Measurements from ENCODE around the gene CRIM1. TPM values are rescaled to one million over a fixed set of nuclear protein-coding genes. Genes with fewer than 3 reads are reported as not detected.

CRIM1 gene
- total and polyA plus RNA-seq, 10 donors: 7.1 to 213 (median 110) TPM

DNA sequence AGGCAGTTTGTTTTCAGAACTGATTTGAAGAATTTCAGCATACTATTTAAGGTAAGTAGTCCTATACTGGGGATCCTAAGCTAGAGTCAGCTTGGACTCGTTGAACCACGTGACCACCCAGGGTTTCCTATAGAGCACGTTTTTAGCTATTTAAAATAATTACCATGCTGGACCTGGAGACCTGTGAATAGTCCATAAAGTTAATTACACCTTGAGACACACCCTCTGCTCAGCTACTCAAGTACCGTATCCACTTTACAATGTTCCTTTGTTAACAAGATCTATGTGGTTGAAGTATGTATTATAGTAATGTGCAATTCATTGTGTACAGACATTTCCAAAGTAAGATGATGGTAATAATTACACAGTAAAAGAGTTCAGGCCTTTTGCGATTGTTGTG lies 67.6 kb downstream of the CRIM1 start:
- intact Hi-C loops (cut with DNase I; ENCODE audit: low total_unique reads): no loop called here
- 88 to 93% (median 89%) methylated on average over 5 of the region's 5 CpGs for WGBS, 5 donors
- Histone ChIP-seq H3K9me3 (no peaks in the 10 kb centered on the region), H3K4me3 (no peak overlapping the region), H3K4me1 (peaks cover 0 to 16% (median 7%) of the 10 kb centered on the region in 6 donors), H3K27ac (no peak overlapping the region), H3K27me3 (replicated peaks in 1 of 7) (no peaks in the 10 kb centered on the region), H3K36me3 (peaks cover 0 to 5% (median 0%) of the 10 kb centered on the region in 6 donors)
- no peak for DNase-seq
- TF ChIP-seq POLR2AphosphoS5 (IDR thresholded peaks at IDR 0.05): no peak
- no peak for TF ChIP-seq POLR2A (IDR thresholded peaks at IDR 0.05)
- TF ChIP-seq, protein P1, sequence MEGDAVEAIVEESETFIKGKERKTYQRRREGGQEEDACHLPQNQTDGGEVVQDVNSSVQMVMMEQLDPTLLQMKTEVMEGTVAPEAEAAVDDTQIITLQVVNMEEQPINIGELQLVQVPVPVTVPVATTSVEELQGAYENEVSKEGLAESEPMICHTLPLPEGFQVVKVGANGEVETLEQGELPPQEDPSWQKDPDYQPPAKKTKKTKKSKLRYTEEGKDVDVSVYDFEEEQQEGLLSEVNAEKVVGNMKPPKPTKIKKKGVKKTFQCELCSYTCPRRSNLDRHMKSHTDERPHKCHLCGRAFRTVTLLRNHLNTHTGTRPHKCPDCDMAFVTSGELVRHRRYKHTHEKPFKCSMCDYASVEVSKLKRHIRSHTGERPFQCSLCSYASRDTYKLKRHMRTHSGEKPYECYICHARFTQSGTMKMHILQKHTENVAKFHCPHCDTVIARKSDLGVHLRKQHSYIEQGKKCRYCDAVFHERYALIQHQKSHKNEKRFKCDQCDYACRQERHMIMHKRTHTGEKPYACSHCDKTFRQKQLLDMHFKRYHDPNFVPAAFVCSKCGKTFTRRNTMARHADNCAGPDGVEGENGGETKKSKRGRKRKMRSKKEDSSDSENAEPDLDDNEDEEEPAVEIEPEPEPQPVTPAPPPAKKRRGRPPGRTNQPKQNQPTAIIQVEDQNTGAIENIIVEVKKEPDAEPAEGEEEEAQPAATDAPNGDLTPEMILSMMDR (IDR thresholded peaks at IDR 0.05 in 8 of 11, conservative IDR thresholded peaks at IDR 0.05 in 3 of 11): no peak

DNA sequence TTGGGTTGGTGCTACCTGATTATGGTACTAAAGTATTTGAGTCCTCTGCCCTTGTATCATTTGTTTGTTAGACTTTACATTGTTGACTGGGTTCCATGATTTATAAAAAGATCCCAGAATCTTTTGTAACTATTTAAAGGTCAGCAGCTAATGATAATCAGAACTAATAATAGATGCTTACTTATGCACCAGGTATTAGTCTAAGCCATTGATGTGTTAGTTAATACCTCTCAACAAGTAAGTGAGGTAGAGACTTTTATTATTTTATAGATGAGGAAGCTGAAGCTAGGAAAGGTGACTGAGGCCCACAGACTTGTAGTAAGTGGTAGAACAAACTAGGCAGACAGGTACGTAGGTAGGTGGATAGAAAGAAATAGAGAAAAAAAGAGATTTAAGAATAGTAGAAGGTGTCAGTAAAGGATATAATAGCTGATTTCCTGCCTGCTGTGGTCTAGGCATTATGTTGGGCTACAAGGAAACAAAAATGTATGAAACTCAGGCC lies 68.1 kb downstream of the CRIM1 start:
- no peaks in the 10 kb centered on the region for H3K27me3 ChIP-seq (replicated peaks in 1 of 7)
- H3K27ac ChIP-seq: no peak overlapping the region
- TF ChIP-seq POLR2AphosphoS5 (IDR thresholded peaks at IDR 0.05): no peak
- no peak for TF ChIP-seq POLR2A (IDR thresholded peaks at IDR 0.05)
- TF ChIP-seq, protein P1 (IDR thresholded peaks at IDR 0.05 in 8 of 11, conservative IDR thresholded peaks at IDR 0.05 in 3 of 11): no peak
- H3K9me3 ChIP-seq: no peaks in the 10 kb centered on the region
- no peak overlapping the region for H3K4me3 ChIP-seq
- DNase-seq: no peak
- WGBS, 5 donors: 89 to 100% (median 96%) methylated on average over 1 of the region's 1 CpG
- H3K4me1 ChIP-seq: peaks cover 0 to 11% (median 4%) of the 10 kb centered on the region in 6 donors
- intact Hi-C loops (cut with DNase I; ENCODE audit: low total_unique reads): no loop called here
- peaks cover 0 to 5% (median 0%) of the 10 kb centered on the region in 6 donors for H3K36me3 ChIP-seq

DNA sequence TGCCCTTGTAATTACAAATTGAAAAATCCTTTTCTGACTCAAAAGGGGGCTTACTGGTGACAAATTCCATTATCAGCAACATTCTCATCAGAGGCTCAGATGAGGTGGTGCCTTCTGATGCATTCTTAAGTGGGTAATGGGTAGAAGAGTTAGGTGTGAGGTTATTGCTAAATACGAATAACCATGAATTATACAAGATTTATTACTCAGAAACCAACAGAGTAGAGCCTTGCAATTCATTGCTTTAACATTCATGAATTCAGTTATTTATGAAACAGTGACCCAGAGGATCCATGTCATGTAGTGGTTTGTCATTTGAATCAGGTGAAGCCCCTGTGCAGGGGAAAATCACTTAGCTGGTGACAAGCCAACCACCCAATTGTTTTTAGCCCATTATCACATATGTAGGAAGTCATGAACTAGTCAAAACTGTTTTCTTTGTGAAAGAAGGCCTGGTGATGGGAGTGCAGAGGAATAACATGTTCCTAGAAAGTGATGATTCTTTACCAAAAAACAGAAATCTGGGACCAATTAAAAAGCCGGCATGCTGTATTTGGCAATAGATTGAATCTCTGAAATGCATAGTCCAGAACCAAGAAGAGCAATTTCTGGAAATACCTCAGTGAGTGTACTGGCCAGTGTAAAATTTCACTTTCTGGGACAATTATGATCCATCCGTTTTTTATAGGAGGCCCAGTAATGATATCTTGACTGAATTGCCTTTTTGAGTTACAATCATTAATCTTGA lies 70.2 kb downstream of the CRIM1 start:
- no peak overlapping the region for H3K4me3 ChIP-seq
- TF ChIP-seq POLR2AphosphoS5 (IDR thresholded peaks at IDR 0.05) (no peak), POLR2A (IDR thresholded peaks at IDR 0.05) (no peak)
- TF ChIP-seq, protein P1 (IDR thresholded peaks at IDR 0.05 in 8 of 11, conservative IDR thresholded peaks at IDR 0.05 in 3 of 11): no peak
- 65 to 94% (median 91%) methylated on average over 3 of the region's 3 CpGs for WGBS, 5 donors
- intact Hi-C loops (cut with DNase I; ENCODE audit: low total_unique reads): no loop called here
- peaks cover 0 to 11% (median 2%) of the 10 kb centered on the region in 6 donors for H3K4me1 ChIP-seq
- H3K9me3 ChIP-seq: no peaks in the 10 kb centered on the region
- H3K36me3 ChIP-seq: peaks cover 0 to 5% (median 0%) of the 10 kb centered on the region in 6 donors
- DNase-seq: no peak
- H3K27me3 ChIP-seq (replicated peaks in 1 of 7): no peaks in the 10 kb centered on the region
- H3K27ac ChIP-seq: no peak overlapping the region

DNA sequence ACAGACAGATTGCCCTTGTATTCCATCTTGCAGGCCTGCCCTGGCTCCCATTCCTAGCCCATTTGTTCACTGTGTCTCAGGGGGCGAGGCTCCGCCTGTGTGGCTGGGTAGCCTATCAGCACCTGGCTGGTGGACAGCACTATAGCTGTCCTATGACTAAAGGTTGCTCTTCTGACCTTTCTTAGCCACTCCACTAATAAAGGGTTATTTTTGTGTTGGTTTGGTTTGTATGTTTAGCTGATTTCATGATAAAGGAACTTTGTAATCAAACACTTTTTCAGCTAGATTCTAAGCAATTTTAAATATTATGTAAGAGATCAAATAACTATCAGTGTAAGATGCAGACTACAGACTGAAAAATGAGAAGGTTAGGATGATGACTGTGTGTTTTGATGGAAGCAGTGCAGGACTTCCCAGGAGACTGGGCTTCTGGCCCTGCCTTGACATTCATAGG lies 72.2 kb downstream of the CRIM1 start:
- TF ChIP-seq, protein P1 (IDR thresholded peaks at IDR 0.05 in 8 of 11, conservative IDR thresholded peaks at IDR 0.05 in 3 of 11): no peak
- TF ChIP-seq POLR2A (IDR thresholded peaks at IDR 0.05): no peak
- Histone ChIP-seq H3K9me3 (no peaks in the 10 kb centered on the region), H3K4me3 (no peak overlapping the region), H3K27me3 (replicated peaks in 1 of 7) (no peaks in the 10 kb centered on the region), H3K27ac (no peak overlapping the region), H3K4me1 (peaks cover 0 to 29% (median 14%) of the 10 kb centered on the region in 6 donors), H3K36me3 (peaks cover 0 to 5% (median 0%) of the 10 kb centered on the region in 6 donors)
- peak; percentile 65 for DNase-seq
- intact Hi-C loops (cut with DNase I; ENCODE audit: low total_unique reads): no loop called here
- 88 to 100% (median 96%) methylated on average over 2 of the region's 2 CpGs for WGBS, 5 donors

Measured in spleen (tissue), 11 donors.